ENCODE measurements around the gene WDR46. TPM values are rescaled to one million over a fixed set of nuclear protein-coding genes. Genes with fewer than 3 reads are reported as not detected.
A peak's percentile ranks its signal among the peaks of the same experiment; 100 is the strongest.

WDR46 gene
- total and polyA plus RNA-seq, 2 donors (not counting 3 experiments of a cell fraction or from before 2014, with no cell fraction given) = 61.4 to 71.2 TPM

GRCh38 chr6:33272275-33273128 is 16.5 kb downstream of the WDR46 start:
- DNase-seq (ENCODE audit: low read depth, low spot score) (no peak), FAIRE-seq (no peak)
- H2AFZ ChIP-seq (ENCODE audit: low read depth, low read length) = no peak overlapping the region
- peak overlapping the region; percentile 85 for H3K27ac ChIP-seq (ENCODE audit: insufficient read depth, low read depth, low read length)
- H3K9me1 ChIP-seq (replicated peaks; ENCODE audit: control insufficient read depth, extremely low read depth, insufficient read depth, low read length) = no peaks in the 10 kb centered on the region
- peaks cover 9 to 23% of the 10 kb centered on the region in 2 experiments for H3K36me3 ChIP-seq (ENCODE audit: control insufficient read depth in 2 of 2, extremely low read depth in 1 of 2, insufficient read depth in 2 of 2, low read length in 2 of 2)
- TSS peak; percentile 60 for BruUV-seq (replicated peaks)
- dilution Hi-C loops (cut with MboI; ENCODE audit: extremely low pct_ligation_motif_present, low sequenced_read_pairs) (no loop called here), intact Hi-C loops (cut with micrococcal nuclease) (loop anchor here (1.0 to 5.0 kb wide), 3 partner anchors 27 to 155 kb away; partner anchors contain the start of genes RXRB and SLC39A7)
- H4K20me1 ChIP-seq (replicated peaks; ENCODE audit: control insufficient read depth, extremely low read depth, insufficient read depth, low read length) = peaks cover 5% of the 10 kb centered on the region
- ChIA-PET POLR2A (interaction anchor here (0.9 to 1.7 kb wide), 7 partner anchors 10 to 301 kb away, joined by 3 to 10 read pairs (median 5); partner anchors contain the start of genes RING1 and ZBTB22), CTCF (interaction anchor here (1.0 to 2.1 kb wide), 4 partner anchors 11 to 27 kb away, joined by 3 to 9 read pairs (median 6); partner anchors contain the start of gene RGL2)
- no peaks in the 10 kb centered on the region for H3K27me3 ChIP-seq (ENCODE audit: control insufficient read depth in 2 of 2, insufficient read depth in 2 of 2, low read length in 2 of 2)
- TF ChIP-seq MAX (IDR thresholded peaks at IDR 0.05; ENCODE audit: insufficient read depth, insufficient read length) = no peak
- TF ChIP-seq GATA2 (IDR thresholded peaks at IDR 0.05; ENCODE audit: insufficient read depth, insufficient read length, low read depth, low read length) = no peak
- TF ChIP-seq EZH2 (IDR thresholded peaks at IDR 0.05; ENCODE audit: borderline replicate concordance, low read depth, low read length, severe bottlenecking) = no peak
- TF ChIP-seq CTCF (IDR thresholded peaks at IDR 0.05; ENCODE audit: extremely low read depth in 1 of 2, insufficient read depth in 1 of 2, low read depth in 1 of 2, low read length in 2 of 2) = no peak
- TF ChIP-seq FOS (IDR thresholded peaks at IDR 0.05; ENCODE audit: borderline replicate concordance, insufficient read depth, low read length) = no peak
- TF ChIP-seq POLR2A (IDR thresholded peaks at IDR 0.05; ENCODE audit: low read depth, low read length) = no peak
- TF ChIP-seq JUN (IDR thresholded peaks at IDR 0.05; ENCODE audit: borderline replicate concordance, insufficient read depth, insufficient read length, low read depth) = no peak
- TF ChIP-seq POLR2AphosphoS5 (IDR thresholded peaks at IDR 0.05; ENCODE audit: insufficient read depth, low read depth, low read length) = no peak
- no peak for TF ChIP-seq MYC (IDR thresholded peaks at IDR 0.05; ENCODE audit: low read depth, low read length)
- no peaks in the 10 kb centered on the region for H3K9me3 ChIP-seq (replicated peaks; ENCODE audit: control insufficient read depth, insufficient read depth, low read length)
- H3K4me3 ChIP-seq (replicated peaks in 1 of 3; ENCODE audit: insufficient read depth in 1 of 3, low read depth in 1 of 3, low read length in 3 of 3) = peak overlapping the region; percentile 70 to 86 (median 83)
- H3K9ac ChIP-seq (replicated peaks; ENCODE audit: extremely low read depth, insufficient read depth, low read length) = peak overlapping the region; percentile 91
- peaks cover 48% of the 10 kb centered on the region for H3K79me2 ChIP-seq (ENCODE audit: control insufficient read depth, insufficient read depth, low read length)
- peaks cover 48% of the 10 kb centered on the region for H3K4me1 ChIP-seq (ENCODE audit: control insufficient read depth, extremely low read depth, insufficient read depth, low read length)
- peak overlapping the region; percentile 97 for H3K4me2 ChIP-seq (ENCODE audit: insufficient read depth, low read length)
